CD4-positive, alpha-beta T cell (primary cell): Measurements from ENCODE around the gene ZSCAN25. TPM values are rescaled to one million over a fixed set of nuclear protein-coding genes. Genes with fewer than 3 reads are reported as not detected.

Experiments used
- ATAC-seq: fragments of 200-7000 bp; cut with Tn5 transposase; one replicate; pipeline ENCODE4 v1.10.0; 2022; ENCODE audit warnings: mild to moderate bottlenecking; ENCODE audit not compliant: poor library complexity
- CTCF ChIA-PET: fragments of 350-600 bp; sonication (Branson Sonifier 250); formaldehyde crosslinking; loops from one replicate; lab custom pipeline; 2021; ENCODE audit warnings: antibody characterized with exemption, inconsistent platforms; lab: Charles Lee
- POLR2A ChIA-PET: fragments of 350-600 bp; sonication (Branson Sonifier 250); formaldehyde crosslinking; loops from one replicate; lab custom pipeline; 2021; ENCODE audit warnings: antibody characterized with exemption, inconsistent platforms; lab: Charles Lee
- DNase-seq, 14 experiments: peaks; one replicate each; pipeline ENCODE4 v3.0.0-alpha.2; 2013 to 2020; ENCODE audit warnings: mixed read lengths in 2 of 14
- H3K27ac ChIP-seq, 2 donors: one replicate each; pipeline versions ENCODE4 v1.5.1 to v1.7.0; 2013; ENCODE audit warnings: low read length in 2 of 2, low read depth in 1 of 2, mild to moderate bottlenecking in 1 of 2
- H3K27me3 ChIP-seq, 2 experiments: 1 replicate in 1 of 2; 2 replicates in 1 of 2; pipeline versions ENCODE4 v1.6.1 to v1.7.0; 2013; ENCODE audit warnings: low read length in 2 of 2, control low read depth in 1 of 2, mild to moderate bottlenecking in 1 of 2, moderate library complexity in 1 of 2; ENCODE audit not compliant: insufficient read depth in 2 of 2, control insufficient read depth in 1 of 2
- H3K36me3 ChIP-seq: one replicate; pipeline ENCODE4 v1.6.1; 2013; ENCODE audit warnings: low read length, control low read depth; ENCODE audit not compliant: insufficient read depth
- H3K4me1 ChIP-seq: one replicate; pipeline ENCODE4 v1.6.1; 2013; ENCODE audit warnings: low read length, control low read depth; ENCODE audit not compliant: insufficient read depth
- H3K4me3 ChIP-seq: one replicate; pipeline ENCODE4 v1.5.1; 2013; ENCODE audit warnings: mild to moderate bottlenecking, low read length, moderate library complexity
- H3K9me3 ChIP-seq, 2 experiments: 1 replicate in 1 of 2; 2 replicates in 1 of 2; pipeline versions ENCODE4 v1.6.1 to v1.7.0; 2013; ENCODE audit warnings: low read length in 2 of 2, mild to moderate bottlenecking in 2 of 2, control low read depth in 1 of 2, moderate library complexity in 1 of 2; ENCODE audit not compliant: control insufficient read depth in 1 of 2, insufficient read depth in 1 of 2
- H3K27ac Mint-ChIP-seq: one replicate; pipeline ENCODE4 v1.8.0; 2020; ENCODE audit warnings: mixed read lengths
- H3K27me3 Mint-ChIP-seq: one replicate; pipeline ENCODE4 v1.8.0; 2021; ENCODE audit warnings: mixed read lengths
- H3K36me3 Mint-ChIP-seq: one replicate; pipeline ENCODE4 v1.8.0; 2021; ENCODE audit warnings: low read depth, mixed read lengths
- H3K4me1 Mint-ChIP-seq: one replicate; pipeline ENCODE4 v1.8.0; 2021; ENCODE audit warnings: low read depth, mixed read lengths
- H3K4me3 Mint-ChIP-seq: one replicate; pipeline ENCODE4 v1.8.0; 2020; ENCODE audit warnings: mild to moderate bottlenecking, mixed read lengths
- H3K9me3 Mint-ChIP-seq: one replicate; pipeline ENCODE4 v1.8.0; 2020; ENCODE audit warnings: mixed read lengths
- CTCF ChIP-seq: fragments of 200-600 bp; IDR thresholded peaks from one replicate; pipeline ENCODE4 v1.8.0; 2022; ENCODE audit warnings: antibody characterized with exemption, mild to moderate bottlenecking
- intact Hi-C, 2 experiments: fragments of 100-400 bp; cut with DNase I in 1 of 2; cut with micrococcal nuclease in 1 of 2; formaldehyde crosslinking; loops; one replicate each; pipeline versions ENCODE4 v1.15.1 to v1.9.0; 2023 to 2025; cut with DNase I, micrococcal nuclease
- total RNA-seq, 174 experiments: library from RNA in 2 of 174; stranded (reverse) in 2 of 174; gene quantifications; one replicate each; pipeline ENCODE4 v1.2.3 and lab custom pipeline; 2021 to 2026

ZSCAN25 gene
- total RNA-seq, 2 experiments from 2014 or later: 41.5 to 44.2 TPM

- CTCF ChIA-PET: no interaction called here
- ATAC-seq (no peak), DNase-seq (no peak)
- intact Hi-C loops: no loop called here
- no peaks in the 10 kb centered on the region for H3K27me3 ChIP-seq
- POLR2A ChIA-PET: no interaction called here
- no peaks in the 10 kb centered on the region for H3K27me3 Mint-ChIP-seq
- no peaks in the 10 kb centered on the region for H3K9me3 ChIP-seq
- no peak for TF ChIP-seq CTCF
- H3K36me3 Mint-ChIP-seq: peaks cover 22% of the 10 kb centered on the region
- H3K4me1 Mint-ChIP-seq: peaks cover 3% of the 10 kb centered on the region
- no peak overlapping the region for H3K4me3 ChIP-seq
- no peak overlapping the region for H3K27ac ChIP-seq
- H3K27ac Mint-ChIP-seq: no peak overlapping the region
- H3K4me1 ChIP-seq: no peaks in the 10 kb centered on the region
- no peaks in the 10 kb centered on the region for H3K9me3 Mint-ChIP-seq
- H3K4me3 Mint-ChIP-seq: no peak overlapping the region
- no peaks in the 10 kb centered on the region for H3K36me3 ChIP-seq
Measured at GRCh38 chr7:99668541-99668940, 51.8 kb downstream of the ZSCAN25 start.

GRCh38 chr7:99669782-99670181 lies 53.0 kb downstream of the ZSCAN25 start:
- Histone ChIP-seq H3K4me3 (no peak overlapping the region), H3K9me3 (no peaks in the 10 kb centered on the region), H3K4me1 (no peaks in the 10 kb centered on the region), H3K36me3 (no peaks in the 10 kb centered on the region), H3K27ac (no peak overlapping the region), H3K27me3 (no peaks in the 10 kb centered on the region)
- ATAC-seq (no peak), DNase-seq (no peak)
- Mint-ChIP-seq H3K9me3 (no peaks in the 10 kb centered on the region), H3K4me1 (peaks cover 11% of the 10 kb centered on the region), H3K27me3 (no peaks in the 10 kb centered on the region), H3K27ac (no peak overlapping the region), H3K36me3 (peaks cover 17% of the 10 kb centered on the region), H3K4me3 (no peak overlapping the region)
- no peak for TF ChIP-seq CTCF
- intact Hi-C loops: no loop called here
- POLR2A ChIA-PET: interaction anchor here (1.4 kb wide), 1 partner anchor 45 kb away, joined by 3 read pairs; no protein-coding TSS in a partner anchor
- CTCF ChIA-PET: no interaction called here

- ATAC-seq: no peak
- ChIA-PET POLR2A (no interaction called here), CTCF (no interaction called here)
- H3K4me3 Mint-ChIP-seq: no peak overlapping the region
- no peak for DNase-seq
- Histone ChIP-seq H3K27ac (no peak overlapping the region), H3K36me3 (no peaks in the 10 kb centered on the region), H3K27me3 (no peaks in the 10 kb centered on the region), H3K4me3 (no peak overlapping the region), H3K9me3 (no peaks in the 10 kb centered on the region), H3K4me1 (peaks cover 4% of the 10 kb centered on the region)
- TF ChIP-seq CTCF: no peak
- peaks cover 31% of the 10 kb centered on the region for H3K4me1 Mint-ChIP-seq
- H3K36me3 Mint-ChIP-seq: peaks cover 4% of the 10 kb centered on the region
- intact Hi-C loops: no loop called here
- no peaks in the 10 kb centered on the region for H3K9me3 Mint-ChIP-seq
- H3K27ac Mint-ChIP-seq: peak overlapping the region; percentile 79
- no peaks in the 10 kb centered on the region for H3K27me3 Mint-ChIP-seq
Measured at GRCh38 chr7:99672573-99672972, 55.8 kb downstream of the ZSCAN25 start.
